ENCODE results near the gene TSLP.

DNA sequence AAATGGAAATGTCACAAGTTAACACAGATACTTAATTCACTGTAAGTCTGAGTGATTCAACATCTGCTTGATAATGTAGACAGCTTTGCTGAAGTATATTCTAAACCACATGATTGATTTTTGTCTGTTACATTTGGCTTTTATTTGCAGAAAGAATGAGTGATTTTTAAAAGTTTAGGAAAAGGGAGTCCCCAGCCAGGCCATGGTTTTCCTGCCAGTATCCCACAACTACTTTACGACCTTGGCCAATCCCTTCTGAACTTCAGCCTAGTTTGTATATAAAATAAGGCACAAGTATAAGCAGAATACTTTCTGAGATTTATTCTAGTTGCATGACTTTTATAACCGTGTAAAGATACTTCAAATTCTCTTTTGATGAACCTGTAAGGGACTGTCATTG is 47.7 kb downstream of the TSLP start:
- TF ChIP-seq MAX (IDR thresholded peaks at IDR 0.05; ENCODE audit: insufficient read depth, insufficient read length) (no peak), POLR2A (IDR thresholded peaks at IDR 0.05; ENCODE audit: low read depth, low read length) (no peak), JUN (IDR thresholded peaks at IDR 0.05; ENCODE audit: borderline replicate concordance, insufficient read depth, insufficient read length, low read depth) (no peak)
